Measurements from ENCODE around the gene ETFB.

DNA sequence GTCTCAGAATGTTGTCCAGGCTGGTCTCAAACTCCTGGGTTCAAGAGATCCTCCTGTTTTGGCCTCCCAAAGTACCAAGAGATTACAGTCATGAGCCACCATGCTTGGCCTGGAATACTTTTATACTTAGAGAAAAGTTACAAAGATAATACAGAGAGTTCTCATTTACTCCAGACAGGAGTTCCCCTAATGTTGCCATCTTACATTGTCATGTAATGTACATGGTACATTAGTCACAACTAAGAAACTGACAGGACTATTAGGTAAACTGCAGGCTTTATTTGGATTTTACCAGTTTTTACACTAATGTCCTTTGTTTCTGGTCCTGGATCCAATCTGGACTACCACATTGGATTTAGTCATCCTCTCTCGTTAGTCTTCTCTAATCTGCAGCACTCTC is 26.5 kb upstream of the ETFB start:
- TF ChIP-seq, protein P1, sequence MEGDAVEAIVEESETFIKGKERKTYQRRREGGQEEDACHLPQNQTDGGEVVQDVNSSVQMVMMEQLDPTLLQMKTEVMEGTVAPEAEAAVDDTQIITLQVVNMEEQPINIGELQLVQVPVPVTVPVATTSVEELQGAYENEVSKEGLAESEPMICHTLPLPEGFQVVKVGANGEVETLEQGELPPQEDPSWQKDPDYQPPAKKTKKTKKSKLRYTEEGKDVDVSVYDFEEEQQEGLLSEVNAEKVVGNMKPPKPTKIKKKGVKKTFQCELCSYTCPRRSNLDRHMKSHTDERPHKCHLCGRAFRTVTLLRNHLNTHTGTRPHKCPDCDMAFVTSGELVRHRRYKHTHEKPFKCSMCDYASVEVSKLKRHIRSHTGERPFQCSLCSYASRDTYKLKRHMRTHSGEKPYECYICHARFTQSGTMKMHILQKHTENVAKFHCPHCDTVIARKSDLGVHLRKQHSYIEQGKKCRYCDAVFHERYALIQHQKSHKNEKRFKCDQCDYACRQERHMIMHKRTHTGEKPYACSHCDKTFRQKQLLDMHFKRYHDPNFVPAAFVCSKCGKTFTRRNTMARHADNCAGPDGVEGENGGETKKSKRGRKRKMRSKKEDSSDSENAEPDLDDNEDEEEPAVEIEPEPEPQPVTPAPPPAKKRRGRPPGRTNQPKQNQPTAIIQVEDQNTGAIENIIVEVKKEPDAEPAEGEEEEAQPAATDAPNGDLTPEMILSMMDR (IDR thresholded peaks at IDR 0.05), result no peak
- TF ChIP-seq POLR2A (IDR thresholded peaks at IDR 0.05), result no peak

All from lower leg skin (tissue), 3 donors.